ENCODE results near the gene GPR17.

DNA sequence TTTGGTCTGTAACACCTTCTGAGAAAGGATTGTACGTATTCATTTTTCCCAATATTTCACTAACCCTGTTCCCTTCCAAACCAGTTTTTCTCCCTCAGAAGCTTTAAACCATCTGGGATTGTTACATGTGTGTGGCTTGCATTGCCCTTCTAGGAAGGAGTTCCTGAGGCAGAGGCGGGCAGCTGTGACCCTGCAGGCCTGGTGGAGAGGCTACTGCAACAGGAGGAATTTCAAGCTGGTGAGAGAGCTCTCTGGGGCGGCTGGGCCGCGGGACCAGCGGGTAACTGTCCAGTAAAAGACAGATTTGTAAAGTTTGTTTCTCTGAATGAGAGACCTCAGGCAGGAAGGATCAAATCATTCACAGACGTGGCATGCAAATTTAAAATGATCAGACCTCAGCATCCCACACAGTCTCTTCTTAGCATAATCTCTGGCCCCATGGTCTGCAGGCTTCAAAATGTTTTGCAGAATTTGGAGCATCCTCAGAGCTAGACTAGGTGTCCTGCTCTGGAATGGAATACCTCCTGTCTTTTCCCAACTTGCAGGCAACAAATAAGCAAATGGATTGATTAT is 40.2 kb upstream of the GPR17 start:
- TF ChIP-seq, protein P1, sequence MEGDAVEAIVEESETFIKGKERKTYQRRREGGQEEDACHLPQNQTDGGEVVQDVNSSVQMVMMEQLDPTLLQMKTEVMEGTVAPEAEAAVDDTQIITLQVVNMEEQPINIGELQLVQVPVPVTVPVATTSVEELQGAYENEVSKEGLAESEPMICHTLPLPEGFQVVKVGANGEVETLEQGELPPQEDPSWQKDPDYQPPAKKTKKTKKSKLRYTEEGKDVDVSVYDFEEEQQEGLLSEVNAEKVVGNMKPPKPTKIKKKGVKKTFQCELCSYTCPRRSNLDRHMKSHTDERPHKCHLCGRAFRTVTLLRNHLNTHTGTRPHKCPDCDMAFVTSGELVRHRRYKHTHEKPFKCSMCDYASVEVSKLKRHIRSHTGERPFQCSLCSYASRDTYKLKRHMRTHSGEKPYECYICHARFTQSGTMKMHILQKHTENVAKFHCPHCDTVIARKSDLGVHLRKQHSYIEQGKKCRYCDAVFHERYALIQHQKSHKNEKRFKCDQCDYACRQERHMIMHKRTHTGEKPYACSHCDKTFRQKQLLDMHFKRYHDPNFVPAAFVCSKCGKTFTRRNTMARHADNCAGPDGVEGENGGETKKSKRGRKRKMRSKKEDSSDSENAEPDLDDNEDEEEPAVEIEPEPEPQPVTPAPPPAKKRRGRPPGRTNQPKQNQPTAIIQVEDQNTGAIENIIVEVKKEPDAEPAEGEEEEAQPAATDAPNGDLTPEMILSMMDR (conservative IDR thresholded peaks at IDR 0.05; ENCODE audit: low read depth in 2 of 2), result no peak
- TF ChIP-seq, protein P2, sequence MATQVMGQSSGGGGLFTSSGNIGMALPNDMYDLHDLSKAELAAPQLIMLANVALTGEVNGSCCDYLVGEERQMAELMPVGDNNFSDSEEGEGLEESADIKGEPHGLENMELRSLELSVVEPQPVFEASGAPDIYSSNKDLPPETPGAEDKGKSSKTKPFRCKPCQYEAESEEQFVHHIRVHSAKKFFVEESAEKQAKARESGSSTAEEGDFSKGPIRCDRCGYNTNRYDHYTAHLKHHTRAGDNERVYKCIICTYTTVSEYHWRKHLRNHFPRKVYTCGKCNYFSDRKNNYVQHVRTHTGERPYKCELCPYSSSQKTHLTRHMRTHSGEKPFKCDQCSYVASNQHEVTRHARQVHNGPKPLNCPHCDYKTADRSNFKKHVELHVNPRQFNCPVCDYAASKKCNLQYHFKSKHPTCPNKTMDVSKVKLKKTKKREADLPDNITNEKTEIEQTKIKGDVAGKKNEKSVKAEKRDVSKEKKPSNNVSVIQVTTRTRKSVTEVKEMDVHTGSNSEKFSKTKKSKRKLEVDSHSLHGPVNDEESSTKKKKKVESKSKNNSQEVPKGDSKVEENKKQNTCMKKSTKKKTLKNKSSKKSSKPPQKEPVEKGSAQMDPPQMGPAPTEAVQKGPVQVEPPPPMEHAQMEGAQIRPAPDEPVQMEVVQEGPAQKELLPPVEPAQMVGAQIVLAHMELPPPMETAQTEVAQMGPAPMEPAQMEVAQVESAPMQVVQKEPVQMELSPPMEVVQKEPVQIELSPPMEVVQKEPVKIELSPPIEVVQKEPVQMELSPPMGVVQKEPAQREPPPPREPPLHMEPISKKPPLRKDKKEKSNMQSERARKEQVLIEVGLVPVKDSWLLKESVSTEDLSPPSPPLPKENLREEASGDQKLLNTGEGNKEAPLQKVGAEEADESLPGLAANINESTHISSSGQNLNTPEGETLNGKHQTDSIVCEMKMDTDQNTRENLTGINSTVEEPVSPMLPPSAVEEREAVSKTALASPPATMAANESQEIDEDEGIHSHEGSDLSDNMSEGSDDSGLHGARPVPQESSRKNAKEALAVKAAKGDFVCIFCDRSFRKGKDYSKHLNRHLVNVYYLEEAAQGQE (IDR thresholded peaks at IDR 0.05; ENCODE audit: unreplicated experiment), result no peak
- TF ChIP-seq POLR2AphosphoS5 (IDR thresholded peaks at IDR 0.05; ENCODE audit: low read depth) (no peak), EZH2 (IDR thresholded peaks at IDR 0.05; ENCODE audit: low read depth, unreplicated experiment) (no peak), ZNF114 (CRISPR knock-in tag; IDR thresholded peaks at IDR 0.05) (no peak), EZH2phosphoT487 (IDR thresholded peaks at IDR 0.05; ENCODE audit: unreplicated experiment) (no peak), STAT1 (IDR thresholded peaks at IDR 0.05; ENCODE audit: unreplicated experiment) (no peak)
- TF ChIP-seq, protein P3, sequence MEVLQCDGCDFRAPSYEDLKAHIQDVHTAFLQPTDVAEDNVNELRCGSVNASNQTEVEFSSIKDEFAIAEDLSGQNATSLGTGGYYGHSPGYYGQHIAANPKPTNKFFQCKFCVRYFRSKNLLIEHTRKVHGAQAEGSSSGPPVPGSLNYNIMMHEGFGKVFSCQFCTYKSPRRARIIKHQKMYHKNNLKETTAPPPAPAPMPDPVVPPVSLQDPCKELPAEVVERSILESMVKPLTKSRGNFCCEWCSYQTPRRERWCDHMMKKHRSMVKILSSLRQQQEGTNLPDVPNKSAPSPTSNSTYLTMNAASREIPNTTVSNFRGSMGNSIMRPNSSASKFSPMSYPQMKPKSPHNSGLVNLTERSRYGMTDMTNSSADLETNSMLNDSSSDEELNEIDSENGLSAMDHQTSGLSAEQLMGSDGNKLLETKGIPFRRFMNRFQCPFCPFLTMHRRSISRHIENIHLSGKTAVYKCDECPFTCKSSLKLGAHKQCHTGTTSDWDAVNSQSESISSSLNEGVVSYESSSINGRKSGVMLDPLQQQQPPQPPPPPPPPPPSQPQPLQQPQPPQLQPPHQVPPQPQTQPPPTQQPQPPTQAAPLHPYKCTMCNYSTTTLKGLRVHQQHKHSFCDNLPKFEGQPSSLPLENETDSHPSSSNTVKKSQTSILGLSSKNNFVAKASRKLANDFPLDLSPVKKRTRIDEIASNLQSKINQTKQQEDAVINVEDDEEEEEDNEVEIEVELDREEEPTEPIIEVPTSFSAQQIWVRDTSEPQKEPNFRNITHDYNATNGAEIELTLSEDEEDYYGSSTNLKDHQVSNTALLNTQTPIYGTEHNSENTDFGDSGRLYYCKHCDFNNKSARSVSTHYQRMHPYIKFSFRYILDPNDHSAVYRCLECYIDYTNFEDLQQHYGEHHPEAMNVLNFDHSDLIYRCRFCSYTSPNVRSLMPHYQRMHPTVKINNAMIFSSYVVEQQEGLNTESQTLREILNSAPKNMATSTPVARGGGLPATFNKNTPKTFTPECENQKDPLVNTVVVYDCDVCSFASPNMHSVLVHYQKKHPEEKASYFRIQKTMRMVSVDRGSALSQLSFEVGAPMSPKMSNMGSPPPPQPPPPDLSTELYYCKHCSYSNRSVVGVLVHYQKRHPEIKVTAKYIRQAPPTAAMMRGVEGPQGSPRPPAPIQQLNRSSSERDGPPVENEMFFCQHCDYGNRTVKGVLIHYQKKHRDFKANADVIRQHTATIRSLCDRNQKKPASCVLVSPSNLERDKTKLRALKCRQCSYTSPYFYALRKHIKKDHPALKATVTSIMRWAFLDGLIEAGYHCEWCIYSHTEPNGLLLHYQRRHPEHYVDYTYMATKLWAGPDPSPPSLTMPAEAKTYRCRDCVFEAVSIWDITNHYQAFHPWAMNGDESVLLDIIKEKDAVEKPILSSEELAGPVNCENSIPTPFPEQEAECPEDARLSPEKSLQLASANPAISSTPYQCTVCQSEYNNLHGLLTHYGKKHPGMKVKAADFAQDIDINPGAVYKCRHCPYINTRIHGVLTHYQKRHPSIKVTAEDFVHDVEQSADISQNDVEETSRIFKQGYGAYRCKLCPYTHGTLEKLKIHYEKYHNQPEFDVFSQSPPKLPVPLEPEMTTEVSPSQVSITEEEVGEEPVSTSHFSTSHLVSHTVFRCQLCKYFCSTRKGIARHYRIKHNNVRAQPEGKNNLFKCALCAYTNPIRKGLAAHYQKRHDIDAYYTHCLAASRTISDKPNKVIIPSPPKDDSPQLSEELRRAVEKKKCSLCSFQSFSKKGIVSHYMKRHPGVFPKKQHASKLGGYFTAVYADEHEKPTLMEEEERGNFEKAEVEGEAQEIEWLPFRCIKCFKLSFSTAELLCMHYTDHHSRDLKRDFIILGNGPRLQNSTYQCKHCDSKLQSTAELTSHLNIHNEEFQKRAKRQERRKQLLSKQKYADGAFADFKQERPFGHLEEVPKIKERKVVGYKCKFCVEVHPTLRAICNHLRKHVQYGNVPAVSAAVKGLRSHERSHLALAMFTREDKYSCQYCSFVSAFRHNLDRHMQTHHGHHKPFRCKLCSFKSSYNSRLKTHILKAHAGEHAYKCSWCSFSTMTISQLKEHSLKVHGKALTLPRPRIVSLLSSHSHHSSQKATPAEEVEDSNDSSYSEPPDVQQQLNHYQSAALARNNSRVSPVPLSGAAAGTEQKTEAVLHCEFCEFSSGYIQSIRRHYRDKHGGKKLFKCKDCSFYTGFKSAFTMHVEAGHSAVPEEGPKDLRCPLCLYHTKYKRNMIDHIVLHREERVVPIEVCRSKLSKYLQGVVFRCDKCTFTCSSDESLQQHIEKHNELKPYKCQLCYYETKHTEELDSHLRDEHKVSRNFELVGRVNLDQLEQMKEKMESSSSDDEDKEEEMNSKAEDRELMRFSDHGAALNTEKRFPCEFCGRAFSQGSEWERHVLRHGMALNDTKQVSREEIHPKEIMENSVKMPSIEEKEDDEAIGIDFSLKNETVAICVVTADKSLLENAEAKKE (CRISPR knock-in tag; IDR thresholded peaks at IDR 0.05), result no peak

All from GM23338 (cell line).